GM20431 (cell line): Measurements from ENCODE around the gene COQ8A.
"Not testable (repeated sequence)": the region's sequence is repeated elsewhere in the genome, so short reads cannot be mapped to it uniquely, and the experiment has no call there.

Source experiments
- in situ Hi-C: fragments of 300-500 bp; cut with MseI, MboI; formaldehyde crosslinking; loops from one replicate; pipeline ENCODE4 v1.15.0; 2020; ENCODE audit warnings: low sequenced_read_pairs; ENCODE audit not compliant: unreplicated experiment

COQ8A gene

GRCh38 chr1:226999579-226999978 lies 59.5 kb downstream of the COQ8A start:
- in situ Hi-C loops: not testable (repeated sequence)

GRCh38 chr1:227002531-227003049 lies 62.5 kb downstream of the COQ8A start:
- in situ Hi-C loops: no loop called here

GRCh38 chr1:227003165-227003564 lies 63.1 kb downstream of the COQ8A start:
- in situ Hi-C loops: no loop called here

- in situ Hi-C loops: no loop called here
Measured at GRCh38 chr1:227004796-227005195, 64.7 kb downstream of the COQ8A start.

- in situ Hi-C loops: no loop called here
Measured at GRCh38 chr1:227006226-227006796, 66.2 kb downstream of the COQ8A start.

- in situ Hi-C loops: no loop called here
Measured at GRCh38 chr1:227009937-227010336, 69.8 kb downstream of the COQ8A start.

GRCh38 chr1:227010645-227011044 lies 70.6 kb downstream of the COQ8A start:
- in situ Hi-C loops: no loop called here

- in situ Hi-C loops: no loop called here
Measured at GRCh38 chr1:227016990-227017389, 76.9 kb downstream of the COQ8A start.

GRCh38 chr1:227032396-227032795 lies 92.3 kb downstream of the COQ8A start:
- in situ Hi-C loops: no loop called here

- in situ Hi-C loops: no loop called here
Measured at GRCh38 chr1:227033880-227034279, 93.8 kb downstream of the COQ8A start.

- in situ Hi-C loops: no loop called here
Measured at GRCh38 chr1:227035316-227035715, 95.2 kb downstream of the COQ8A start.

GRCh38 chr1:227037121-227037520 lies 97.0 kb downstream of the COQ8A start:
- in situ Hi-C loops: no loop called here
